ENCODE data around the gene B3GAT2.

Gene B3GAT2

GRCh38 chr6:70894001-70894400, 62.9 kb downstream of the B3GAT2 start:
- DNase-seq, result peak; percentile 64

GRCh38 chr6:70889270-70889669, 67.6 kb downstream of the B3GAT2 start:
- DNase-seq, result no peak

GRCh38 chr6:70886661-70887060, 70.2 kb downstream of the B3GAT2 start:
- DNase-seq, result no peak

- DNase-seq, result no peak
Observed at GRCh38 chr6:70886071-70886470, 70.8 kb downstream of the B3GAT2 start.

GRCh38 chr6:70884074-70884983, 72.5 kb downstream of the B3GAT2 start:
- peak; percentile 63 for DNase-seq

GRCh38 chr6:70879496-70879895, 77.4 kb downstream of the B3GAT2 start:
- no peak for DNase-seq

- DNase-seq, result no peak
Observed at GRCh38 chr6:70874181-70874913, 82.5 kb downstream of the B3GAT2 start.

- no peak for DNase-seq
Observed at GRCh38 chr6:70872469-70872868, 84.4 kb downstream of the B3GAT2 start.

- DNase-seq, result no peak
Observed at GRCh38 chr6:70864401-70864800, 92.5 kb downstream of the B3GAT2 start.

GRCh38 chr6:70863343-70863742, 93.5 kb downstream of the B3GAT2 start:
- DNase-seq, result no peak

GRCh38 chr6:70860920-70861319, 95.9 kb downstream of the B3GAT2 start:
- DNase-seq, result no peak

GRCh38 chr6:70860045-70860444, 96.8 kb downstream of the B3GAT2 start:
- no peak for DNase-seq

- DNase-seq, result no peak
Observed at GRCh38 chr6:70857387-70858077, 99.3 kb downstream of the B3GAT2 start.

GRCh38 chr6:70852667-70853246, 104.1 kb downstream of the B3GAT2 start:
- no peak for DNase-seq

- no peak for DNase-seq
Observed at GRCh38 chr6:70849348-70850069, 107.4 kb downstream of the B3GAT2 start.

- no peak for DNase-seq
Observed at GRCh38 chr6:70847106-70848084, 109.5 kb downstream of the B3GAT2 start.

GRCh38 chr6:70846207-70846835, 110.5 kb downstream of the B3GAT2 start:
- DNase-seq, result no peak

- DNase-seq, result no peak
Observed at GRCh38 chr6:70844301-70844700, 112.6 kb downstream of the B3GAT2 start.

GRCh38 chr6:70843328-70843918, 113.4 kb downstream of the B3GAT2 start:
- no peak for DNase-seq

GRCh38 chr6:70842541-70842940, 114.3 kb downstream of the B3GAT2 start:
- no peak for DNase-seq

All from NCI-H2171 treated with DMSO at 0.1 percent for 48 hours (cell line).